ENCODE results near the gene SLC5A2.
"Not testable (repeated sequence)": the region's sequence is repeated elsewhere in the genome, so short reads cannot be mapped to it uniquely, and the experiment has no call there.

DNA sequence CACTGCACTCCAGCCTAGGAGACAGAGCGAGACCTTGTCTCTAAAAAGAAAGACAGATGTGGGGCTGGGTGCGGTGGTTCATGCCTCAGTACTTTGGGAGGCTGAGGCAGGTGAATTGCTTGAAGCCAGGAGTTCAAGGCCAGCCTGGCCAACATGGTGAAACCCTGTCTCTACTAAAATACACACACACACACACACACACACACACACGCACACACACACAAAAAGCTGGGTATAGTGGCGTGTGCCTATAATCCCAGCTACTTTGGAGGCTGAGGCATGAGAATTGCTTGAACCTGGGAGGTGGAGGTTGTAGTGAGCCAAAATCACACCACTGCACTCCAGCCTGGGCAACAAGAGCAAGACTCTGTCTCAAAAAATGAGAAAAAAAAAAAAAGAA is 1.1 kb downstream of the SLC5A2 start:
- TF ChIP-seq, protein P1, sequence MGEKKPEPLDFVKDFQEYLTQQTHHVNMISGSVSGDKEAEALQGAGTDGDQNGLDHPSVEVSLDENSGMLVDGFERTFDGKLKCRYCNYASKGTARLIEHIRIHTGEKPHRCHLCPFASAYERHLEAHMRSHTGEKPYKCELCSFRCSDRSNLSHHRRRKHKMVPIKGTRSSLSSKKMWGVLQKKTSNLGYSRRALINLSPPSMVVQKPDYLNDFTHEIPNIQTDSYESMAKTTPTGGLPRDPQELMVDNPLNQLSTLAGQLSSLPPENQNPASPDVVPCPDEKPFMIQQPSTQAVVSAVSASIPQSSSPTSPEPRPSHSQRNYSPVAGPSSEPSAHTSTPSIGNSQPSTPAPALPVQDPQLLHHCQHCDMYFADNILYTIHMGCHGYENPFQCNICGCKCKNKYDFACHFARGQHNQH (CRISPR knock-in tag; IDR thresholded peaks at IDR 0.05), result not testable (repeated sequence)
- TF ChIP-seq HDAC2, STAG1 (CRISPR knock-in tag; IDR thresholded peaks at IDR 0.05): not testable (repeated sequence)
- TF ChIP-seq, protein P2, sequence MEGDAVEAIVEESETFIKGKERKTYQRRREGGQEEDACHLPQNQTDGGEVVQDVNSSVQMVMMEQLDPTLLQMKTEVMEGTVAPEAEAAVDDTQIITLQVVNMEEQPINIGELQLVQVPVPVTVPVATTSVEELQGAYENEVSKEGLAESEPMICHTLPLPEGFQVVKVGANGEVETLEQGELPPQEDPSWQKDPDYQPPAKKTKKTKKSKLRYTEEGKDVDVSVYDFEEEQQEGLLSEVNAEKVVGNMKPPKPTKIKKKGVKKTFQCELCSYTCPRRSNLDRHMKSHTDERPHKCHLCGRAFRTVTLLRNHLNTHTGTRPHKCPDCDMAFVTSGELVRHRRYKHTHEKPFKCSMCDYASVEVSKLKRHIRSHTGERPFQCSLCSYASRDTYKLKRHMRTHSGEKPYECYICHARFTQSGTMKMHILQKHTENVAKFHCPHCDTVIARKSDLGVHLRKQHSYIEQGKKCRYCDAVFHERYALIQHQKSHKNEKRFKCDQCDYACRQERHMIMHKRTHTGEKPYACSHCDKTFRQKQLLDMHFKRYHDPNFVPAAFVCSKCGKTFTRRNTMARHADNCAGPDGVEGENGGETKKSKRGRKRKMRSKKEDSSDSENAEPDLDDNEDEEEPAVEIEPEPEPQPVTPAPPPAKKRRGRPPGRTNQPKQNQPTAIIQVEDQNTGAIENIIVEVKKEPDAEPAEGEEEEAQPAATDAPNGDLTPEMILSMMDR (CRISPR knock-in tag; IDR thresholded peaks at IDR 0.05), result not testable (repeated sequence)
- TF ChIP-seq, protein P3, sequence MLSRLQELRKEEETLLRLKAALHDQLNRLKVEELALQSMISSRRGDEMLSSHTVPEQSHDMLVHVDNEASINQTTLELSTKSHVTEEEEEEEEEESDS (CRISPR knock-in tag; IDR thresholded peaks at IDR 0.05; ENCODE audit: borderline replicate concordance), result not testable (repeated sequence)
